Measurements from ENCODE around the gene PPFIBP2. TPM values are rescaled to one million over a fixed set of nuclear protein-coding genes. Genes with fewer than 3 reads are reported as not detected.

PPFIBP2 gene
- total RNA-seq, 6 donors from 2014 or later, result 10.6 to 63.9 (median 36.7) TPM

DNA sequence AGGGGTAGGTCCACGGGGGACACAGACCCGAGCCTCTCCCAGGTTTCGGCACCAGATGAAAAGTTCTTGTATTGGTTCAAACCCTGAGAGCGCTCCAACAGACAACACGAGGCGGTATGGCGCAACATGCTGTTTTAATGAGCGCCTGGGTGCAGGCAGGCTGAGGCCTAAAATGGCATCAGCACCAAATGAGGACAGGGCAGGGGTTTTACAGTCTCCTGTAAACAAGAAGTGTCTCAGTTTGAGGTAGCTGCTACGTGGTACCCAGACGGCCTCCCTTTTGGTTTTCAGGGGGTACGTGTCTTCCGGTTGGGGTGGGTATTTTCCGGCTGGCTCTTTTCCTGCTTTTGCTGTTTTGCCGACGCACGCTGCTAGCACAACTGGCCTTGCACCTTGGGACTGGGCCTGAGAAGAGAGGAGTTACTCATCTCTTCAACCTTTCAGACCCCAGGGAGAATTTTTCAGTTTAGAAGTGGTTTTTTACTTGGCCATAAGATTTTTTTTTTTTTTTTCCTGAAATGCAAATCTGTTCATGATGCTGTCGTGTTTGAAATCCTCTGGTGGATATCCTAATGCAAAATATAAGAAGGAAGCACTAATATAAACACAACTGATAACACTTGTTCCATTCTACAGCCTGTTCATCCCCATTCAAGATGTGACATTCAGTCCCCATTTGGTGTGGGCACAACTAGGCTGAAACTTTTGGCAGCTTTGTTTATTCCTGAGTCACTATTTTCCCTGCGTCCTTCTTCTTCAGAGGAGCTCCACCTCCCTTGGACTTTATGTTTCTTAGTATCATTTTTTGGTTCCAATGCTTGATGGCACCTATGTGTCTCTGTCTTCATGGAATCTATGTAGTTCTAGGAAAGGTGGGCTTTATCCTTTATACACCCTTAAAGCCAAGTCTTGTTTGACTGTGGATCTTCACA, 6.5 kb downstream of the PPFIBP2 start:
- ATAC-seq (ENCODE audit: low FRiP score in 2 of 2), result no peak
- 82 to 89% methylated on average over 17 to 18 of the region's 18 CpGs for WGBS, 2 donors
- Histone ChIP-seq H3K27me3 (no peaks in the 10 kb centered on the region), H3K36me3 (no peaks in the 10 kb centered on the region), H3K9me3 (no peaks in the 10 kb centered on the region), H3K27ac (no peak overlapping the region), H3K4me3 (no peak overlapping the region), H3K4me1 (peaks cover 13 to 23% (median 19%) of the 10 kb centered on the region in 4 donors)
- TF ChIP-seq POLR2A (IDR thresholded peaks at IDR 0.05) (no peak), EP300 (IDR thresholded peaks at IDR 0.05) (no peak), POLR2AphosphoS5 (IDR thresholded peaks at IDR 0.05) (no peak)
- TF ChIP-seq, protein P1, sequence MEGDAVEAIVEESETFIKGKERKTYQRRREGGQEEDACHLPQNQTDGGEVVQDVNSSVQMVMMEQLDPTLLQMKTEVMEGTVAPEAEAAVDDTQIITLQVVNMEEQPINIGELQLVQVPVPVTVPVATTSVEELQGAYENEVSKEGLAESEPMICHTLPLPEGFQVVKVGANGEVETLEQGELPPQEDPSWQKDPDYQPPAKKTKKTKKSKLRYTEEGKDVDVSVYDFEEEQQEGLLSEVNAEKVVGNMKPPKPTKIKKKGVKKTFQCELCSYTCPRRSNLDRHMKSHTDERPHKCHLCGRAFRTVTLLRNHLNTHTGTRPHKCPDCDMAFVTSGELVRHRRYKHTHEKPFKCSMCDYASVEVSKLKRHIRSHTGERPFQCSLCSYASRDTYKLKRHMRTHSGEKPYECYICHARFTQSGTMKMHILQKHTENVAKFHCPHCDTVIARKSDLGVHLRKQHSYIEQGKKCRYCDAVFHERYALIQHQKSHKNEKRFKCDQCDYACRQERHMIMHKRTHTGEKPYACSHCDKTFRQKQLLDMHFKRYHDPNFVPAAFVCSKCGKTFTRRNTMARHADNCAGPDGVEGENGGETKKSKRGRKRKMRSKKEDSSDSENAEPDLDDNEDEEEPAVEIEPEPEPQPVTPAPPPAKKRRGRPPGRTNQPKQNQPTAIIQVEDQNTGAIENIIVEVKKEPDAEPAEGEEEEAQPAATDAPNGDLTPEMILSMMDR (IDR thresholded peaks at IDR 0.05), result no peak
- no peak for DNase-seq

DNA sequence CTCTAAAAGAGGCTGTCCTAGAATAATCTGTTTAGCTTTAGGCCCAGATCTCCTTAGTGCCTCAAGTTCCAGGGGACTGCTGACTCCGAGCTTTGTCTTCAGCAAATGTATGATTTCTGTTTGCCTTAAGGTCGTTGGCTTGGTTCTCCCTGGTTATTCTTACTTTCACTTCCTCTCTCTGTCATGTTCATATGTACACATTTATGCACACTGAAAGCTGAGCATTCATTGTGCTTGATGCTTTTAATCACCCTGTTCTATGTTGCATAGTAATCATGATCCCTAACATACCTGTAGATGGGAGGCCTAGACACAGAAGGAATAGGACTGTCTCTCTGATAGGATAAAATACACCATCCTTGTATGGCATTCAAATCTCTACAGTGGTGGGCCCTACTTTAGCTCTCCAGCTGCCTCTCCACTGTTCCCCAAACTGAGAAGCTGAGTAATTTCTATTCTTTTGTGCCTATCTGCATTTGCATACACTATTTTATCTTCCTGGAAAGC, 7.2 kb downstream of the PPFIBP2 start:
- H3K36me3 ChIP-seq, result no peaks in the 10 kb centered on the region
- TF ChIP-seq POLR2A (IDR thresholded peaks at IDR 0.05), result no peak
- TF ChIP-seq EP300 (IDR thresholded peaks at IDR 0.05), result no peak
- no peak for TF ChIP-seq POLR2AphosphoS5 (IDR thresholded peaks at IDR 0.05)
- TF ChIP-seq, protein P1 (IDR thresholded peaks at IDR 0.05), result no peak
- H3K27me3 ChIP-seq, result no peaks in the 10 kb centered on the region
- ATAC-seq (ENCODE audit: low FRiP score in 2 of 2) (peak in 1 of 2 donors; percentile 53), DNase-seq (no peak)
- H3K4me3 ChIP-seq, result no peak overlapping the region
- peak overlapping the region in 1 of 4 donors; percentile 44 for H3K27ac ChIP-seq
- peaks cover 13 to 23% (median 19%) of the 10 kb centered on the region in 4 donors for H3K4me1 ChIP-seq
- H3K9me3 ChIP-seq, result no peaks in the 10 kb centered on the region
- WGBS, 2 donors, result 0 to 56% methylated on average over 1 to 2 of the region's 2 CpGs

DNA sequence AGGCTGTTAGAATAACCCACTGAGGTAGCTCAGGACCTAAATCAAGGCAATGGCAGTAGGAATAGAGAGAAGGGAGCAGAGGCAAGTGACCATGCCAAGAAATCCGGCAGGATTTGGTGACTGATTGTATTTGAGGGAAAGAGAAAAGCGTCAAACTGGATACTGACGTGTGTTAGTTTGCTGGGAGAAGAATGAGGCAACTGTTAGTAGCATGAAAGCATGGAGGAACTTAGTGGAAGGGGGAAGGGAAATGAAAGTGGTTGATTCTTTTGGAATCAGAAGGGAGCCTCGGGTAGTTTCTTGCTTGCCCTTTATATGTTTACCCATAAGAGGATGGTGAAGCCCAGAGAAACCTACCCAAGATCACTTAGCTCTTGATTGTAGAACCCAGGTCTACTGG, 8.3 kb downstream of the PPFIBP2 start:
- Histone ChIP-seq H3K27me3 (no peaks in the 10 kb centered on the region), H3K27ac (no peak overlapping the region), H3K9me3 (no peaks in the 10 kb centered on the region), H3K4me1 (peaks cover 13 to 23% (median 19%) of the 10 kb centered on the region in 4 donors), H3K36me3 (no peaks in the 10 kb centered on the region), H3K4me3 (no peak overlapping the region)
- TF ChIP-seq, protein P1 (IDR thresholded peaks at IDR 0.05), result no peak
- TF ChIP-seq EP300 (IDR thresholded peaks at IDR 0.05) (no peak), POLR2AphosphoS5 (IDR thresholded peaks at IDR 0.05) (no peak), POLR2A (IDR thresholded peaks at IDR 0.05) (no peak)
- ATAC-seq (ENCODE audit: low FRiP score in 2 of 2) (peak in 1 of 2 donors; percentile 14), DNase-seq (no peak)
- WGBS, 2 donors, result 70 to 79% methylated on average over 4 of the region's 4 CpGs

DNA sequence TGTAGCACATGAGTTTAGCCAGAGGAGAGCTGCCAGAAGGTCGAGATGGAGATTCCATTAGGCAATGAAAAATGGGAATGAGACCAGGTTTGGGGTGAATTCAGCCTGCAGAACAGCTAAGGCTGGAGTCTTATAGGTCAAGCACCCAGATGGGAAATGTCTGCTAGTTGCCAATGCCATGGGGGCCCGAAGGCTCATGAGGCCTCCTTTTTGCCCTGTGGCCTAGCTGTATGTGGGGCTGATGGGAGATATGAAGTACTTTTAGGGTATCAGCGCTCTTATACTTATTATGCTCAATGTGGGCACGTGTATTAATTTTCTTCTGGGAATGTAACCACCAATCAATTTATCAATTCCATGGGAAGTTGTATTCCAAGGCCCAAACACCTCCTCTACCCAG, 8.7 kb downstream of the PPFIBP2 start:
- peaks cover 13 to 23% (median 19%) of the 10 kb centered on the region in 4 donors for H3K4me1 ChIP-seq
- no peak overlapping the region for H3K27ac ChIP-seq
- no peak for DNase-seq
- H3K27me3 ChIP-seq, result no peaks in the 10 kb centered on the region
- WGBS, 2 donors, result 82 to 94% methylated on average over 4 of the region's 4 CpGs
- H3K36me3 ChIP-seq, result no peaks in the 10 kb centered on the region
- no peaks in the 10 kb centered on the region for H3K9me3 ChIP-seq
- ATAC-seq (ENCODE audit: low FRiP score in 2 of 2), result no peak
- H3K4me3 ChIP-seq, result no peak overlapping the region
- no peak for TF ChIP-seq EP300 (IDR thresholded peaks at IDR 0.05)
- TF ChIP-seq POLR2A (IDR thresholded peaks at IDR 0.05), result no peak
- no peak for TF ChIP-seq POLR2AphosphoS5 (IDR thresholded peaks at IDR 0.05)
- TF ChIP-seq, protein P1 (IDR thresholded peaks at IDR 0.05), result no peak
